K562 (cell line): ENCODE data around the gene FUT6. TPM values are rescaled to one million over a fixed set of nuclear protein-coding genes. Genes with fewer than 3 reads are reported as not detected.

ENCODE experiments used
- GABPA ChIP-seq: fragments of 200-800 bp; sonication (Bioruptor generic); conservative IDR thresholded peaks from 2 replicates; pipeline ENCODE4 v1.6.1; 2016; ENCODE audit warnings: low read depth, missing genetic modification characterization, missing compliant biosample characterization
- JUNB ChIP-seq: fragments of 450-650 bp; formaldehyde crosslinking; conservative IDR thresholded peaks from 2 replicates; pipeline ENCODE4 v1.4.0; 2020; ENCODE audit warnings: mild to moderate bottlenecking
- MYC ChIP-seq, 2 experiments: fragments of 250-450 bp in 1 of 2; sonication (Bioruptor Pico) in 1 of 2; IDR thresholded peaks; 2 replicates each; pipeline versions ENCODE4 v1.5.1 to v1.6.1; 2012 to 2021; ENCODE audit warnings: low read depth in 2 of 2, borderline replicate concordance in 1 of 2, improper control_type of control experiment in 1 of 2, low read length in 1 of 2, mild to moderate bottlenecking in 1 of 2, moderate library complexity in 1 of 2
- RHOXF2B ChIP-seq: fragments of 250-450 bp; sonication (Bioruptor Pico); conservative IDR thresholded peaks from 2 replicates; pipeline ENCODE4 v1.5.1; 2021
- SMAD4 ChIP-seq: fragments of 250-450 bp; sonication (Bioruptor Pico); conservative IDR thresholded peaks from 2 replicates; pipeline ENCODE4 v1.8.0; 2021; ENCODE audit warnings: inconsistent platforms, mild to moderate bottlenecking, moderate library complexity
- ZNF197 ChIP-seq: fragments of 200-800 bp; sonication (Bioruptor generic); IDR thresholded peaks from 2 replicates; pipeline ENCODE4 v1.6.1; 2016; ENCODE audit warnings: low read depth, missing genetic modification characterization, missing compliant biosample characterization
- ZNF551 ChIP-seq: fragments of 250-450 bp; sonication (Bioruptor Pico); IDR thresholded peaks from 2 replicates; pipeline ENCODE4 v1.5.0; 2021; ENCODE audit warnings: mild to moderate bottlenecking, moderate library complexity
- ZNF75A ChIP-seq: fragments of 450-650 bp; formaldehyde crosslinking; IDR thresholded peaks from 2 replicates; pipeline ENCODE4 v1.4.0; 2020; ENCODE audit warnings: mild to moderate bottlenecking
- polyA plus RNA-seq, 8 experiments: library from polyadenylated mRNA; depleted of rRNA in 4 of 8; stranded (reverse) in 5 of 8; unstranded in 3 of 8; fragments of >200 nt; fragmentation: Nextera tagmentation in 2 of 8; fragmentation: Illumina TruSeq in 1 of 8; extraction: Ambion mirVana in 2 of 8; extraction: Trizol in 1 of 8; gene quantifications; 2 replicates each; pipeline versions ENCODE4 v1.2.1 to v1.2.3, GENCODE V29; 2011 to 2014; ENCODE audit warnings: inconsistent platforms in 1 of 8, missing spikeins in 1 of 8
- total RNA-seq, 7 experiments: library from RNA; depleted of rRNA in 6 of 7; stranded (reverse); fragments of >200 nt in 6 of 7; fragmentation: Illumina TruSeq in 2 of 7; extraction: Trizol in 2 of 7; gene quantifications; 2 replicates each; pipeline versions ENCODE4 v1.2.1 to v1.2.3, GENCODE V29; 2011 to 2021; ENCODE audit warnings: low replicate concordance in 1 of 7
- TF ChIP-seq, protein P1 (sequence below): fragments of 250-450 bp; sonication (Bioruptor Pico); IDR thresholded peaks from 2 replicates; pipeline ENCODE4 v1.4.0; 2020; ENCODE audit warnings: mild to moderate bottlenecking, moderate library complexity
- TF ChIP-seq, protein P2 (sequence below): fragments of 250-450 bp; sonication (Bioruptor Pico); IDR thresholded peaks from 2 replicates; pipeline ENCODE4 v1.4.0; 2020
- TF ChIP-seq, protein P3 (sequence below): fragments of 250-450 bp; sonication (Bioruptor Pico); IDR thresholded peaks from 2 replicates; pipeline ENCODE4 v1.9.0; 2021; ENCODE audit warnings: mild to moderate bottlenecking, inconsistent platforms
- TF ChIP-seq, protein P4 (sequence below): sonication (generic); formaldehyde crosslinking; IDR thresholded peaks from 2 replicates; pipeline ENCODE4 v1.8.1; 2023; ENCODE audit warnings: mild to moderate bottlenecking, missing genetic modification reagents
- TF ChIP-seq, protein P5 (sequence below): fragments of 250-450 bp; sonication (Bioruptor Pico); IDR thresholded peaks from 2 replicates; pipeline ENCODE4 v1.8.0; 2022; ENCODE audit warnings: moderate library complexity, mild to moderate bottlenecking, inconsistent platforms
- TF ChIP-seq, protein P6 (sequence below): fragments of 200-800 bp; sonication (Bioruptor generic); IDR thresholded peaks from 2 replicates; pipeline ENCODE4 v1.6.1; 2017; ENCODE audit warnings: missing genetic modification characterization, missing compliant biosample characterization

The FUT6 gene
- total and polyA plus RNA-seq, 9 of the 15 experiments (the other 6 are each of a cell fraction or from before 2014, with no cell fraction given): 0.04 TPM; not detected in 8

DNA sequence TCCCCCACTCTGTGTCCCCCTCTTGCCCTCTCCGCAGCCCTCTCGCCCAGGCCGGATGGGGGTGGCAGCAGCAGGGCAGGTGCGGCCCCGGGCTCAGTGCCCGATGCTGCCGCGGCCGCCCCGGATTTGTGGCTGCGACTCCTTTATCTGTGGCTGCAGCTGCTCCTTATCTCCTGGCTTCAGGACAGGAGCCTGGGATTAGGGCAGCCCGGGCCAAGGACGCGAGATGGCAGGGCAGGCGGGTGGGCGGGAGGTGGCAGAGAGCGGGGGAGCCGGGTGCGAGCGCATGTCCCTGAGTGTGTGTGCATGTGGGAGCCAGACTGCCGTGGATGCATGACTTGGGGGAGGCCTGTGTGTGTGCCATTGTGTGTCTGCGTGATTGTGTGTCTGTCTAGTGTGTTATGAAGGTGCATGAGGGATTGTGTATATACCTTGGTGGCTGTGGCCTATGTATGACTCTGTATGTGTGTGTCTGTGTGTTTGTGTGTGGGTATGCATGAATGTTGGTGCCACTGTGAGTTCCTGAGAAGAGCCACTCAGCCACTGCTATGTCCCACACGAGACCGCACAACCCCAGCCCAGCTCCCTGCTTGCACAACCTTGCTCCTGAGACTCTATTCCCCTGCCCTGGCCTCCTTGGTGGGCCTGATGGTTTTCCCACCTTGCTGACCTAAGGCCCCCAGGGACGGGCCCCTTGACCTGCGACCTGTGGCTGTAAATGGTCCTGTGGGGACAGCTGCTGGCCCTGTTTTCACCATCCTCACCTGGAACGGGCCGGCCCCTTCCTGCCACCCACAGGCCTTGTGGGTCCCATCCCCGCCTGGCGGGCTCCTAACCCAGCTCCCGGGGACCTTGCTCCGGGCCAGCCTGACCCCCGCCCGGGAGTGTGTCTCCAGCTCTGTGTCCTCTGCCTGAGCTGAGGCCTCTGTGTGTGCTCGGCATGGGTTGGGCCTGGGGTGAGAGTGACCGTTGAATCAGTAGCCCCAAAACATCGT is 40.0 kb downstream of the FUT6 start (continued):
- TF ChIP-seq, protein P1, sequence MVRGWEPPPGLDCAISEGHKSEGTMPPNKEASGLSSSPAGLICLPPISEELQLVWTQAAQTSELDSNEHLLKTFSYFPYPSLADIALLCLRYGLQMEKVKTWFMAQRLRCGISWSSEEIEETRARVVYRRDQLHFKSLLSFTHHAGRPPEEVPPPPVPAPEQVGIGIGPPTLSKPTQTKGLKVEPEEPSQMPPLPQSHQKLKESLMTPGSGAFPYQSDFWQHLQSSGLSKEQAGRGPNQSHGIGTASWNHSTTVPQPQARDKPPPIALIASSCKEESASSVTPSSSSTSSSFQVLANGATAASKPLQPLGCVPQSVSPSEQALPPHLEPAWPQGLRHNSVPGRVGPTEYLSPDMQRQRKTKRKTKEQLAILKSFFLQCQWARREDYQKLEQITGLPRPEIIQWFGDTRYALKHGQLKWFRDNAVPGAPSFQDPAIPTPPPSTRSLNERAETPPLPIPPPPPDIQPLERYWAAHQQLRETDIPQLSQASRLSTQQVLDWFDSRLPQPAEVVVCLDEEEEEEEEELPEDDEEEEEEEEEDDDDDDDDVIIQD (CRISPR knock-in tag): no peak
- TF ChIP-seq, protein P2, sequence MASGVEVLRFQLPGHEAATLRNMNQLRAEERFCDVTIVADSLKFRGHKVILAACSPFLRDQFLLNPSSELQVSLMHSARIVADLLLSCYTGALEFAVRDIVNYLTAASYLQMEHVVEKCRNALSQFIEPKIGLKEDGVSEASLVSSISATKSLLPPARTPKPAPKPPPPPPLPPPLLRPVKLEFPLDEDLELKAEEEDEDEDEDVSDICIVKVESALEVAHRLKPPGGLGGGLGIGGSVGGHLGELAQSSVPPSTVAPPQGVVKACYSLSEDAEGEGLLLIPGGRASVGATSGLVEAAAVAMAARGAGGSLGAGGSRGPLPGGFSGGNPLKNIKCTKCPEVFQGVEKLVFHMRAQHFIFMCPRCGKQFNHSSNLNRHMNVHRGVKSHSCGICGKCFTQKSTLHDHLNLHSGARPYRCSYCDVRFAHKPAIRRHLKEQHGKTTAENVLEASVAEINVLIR: no peak
- TF ChIP-seq JUNB (CRISPR knock-in tag) (no peak), ZNF75A (no peak), GABPA (tag) (0 out of 2 replicates have a peak, but pooled peaks have one; percentile 35), ZNF197 (CRISPR knock-in tag) (peak; percentile 91), MYC (IDR thresholded peaks at IDR 0.05; ENCODE audit: low read depth, low read length) (peak; percentile 66), MYC (CRISPR knock-in tag; IDR thresholded peaks at IDR 0.05; ENCODE audit: borderline replicate concordance, low read depth) (no peak), ZNF551 (CRISPR knock-in tag) (no peak), RHOXF2B (CRISPR knock-in tag) (no peak; the same call in 1 of the 2 replicates), SMAD4 (peak; percentile 97)
- TF ChIP-seq, protein P3, sequence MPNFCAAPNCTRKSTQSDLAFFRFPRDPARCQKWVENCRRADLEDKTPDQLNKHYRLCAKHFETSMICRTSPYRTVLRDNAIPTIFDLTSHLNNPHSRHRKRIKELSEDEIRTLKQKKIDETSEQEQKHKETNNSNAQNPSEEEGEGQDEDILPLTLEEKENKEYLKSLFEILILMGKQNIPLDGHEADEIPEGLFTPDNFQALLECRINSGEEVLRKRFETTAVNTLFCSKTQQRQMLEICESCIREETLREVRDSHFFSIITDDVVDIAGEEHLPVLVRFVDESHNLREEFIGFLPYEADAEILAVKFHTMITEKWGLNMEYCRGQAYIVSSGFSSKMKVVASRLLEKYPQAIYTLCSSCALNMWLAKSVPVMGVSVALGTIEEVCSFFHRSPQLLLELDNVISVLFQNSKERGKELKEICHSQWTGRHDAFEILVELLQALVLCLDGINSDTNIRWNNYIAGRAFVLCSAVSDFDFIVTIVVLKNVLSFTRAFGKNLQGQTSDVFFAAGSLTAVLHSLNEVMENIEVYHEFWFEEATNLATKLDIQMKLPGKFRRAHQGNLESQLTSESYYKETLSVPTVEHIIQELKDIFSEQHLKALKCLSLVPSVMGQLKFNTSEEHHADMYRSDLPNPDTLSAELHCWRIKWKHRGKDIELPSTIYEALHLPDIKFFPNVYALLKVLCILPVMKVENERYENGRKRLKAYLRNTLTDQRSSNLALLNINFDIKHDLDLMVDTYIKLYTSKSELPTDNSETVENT (CRISPR knock-in tag): no peak
- TF ChIP-seq, protein P4, sequence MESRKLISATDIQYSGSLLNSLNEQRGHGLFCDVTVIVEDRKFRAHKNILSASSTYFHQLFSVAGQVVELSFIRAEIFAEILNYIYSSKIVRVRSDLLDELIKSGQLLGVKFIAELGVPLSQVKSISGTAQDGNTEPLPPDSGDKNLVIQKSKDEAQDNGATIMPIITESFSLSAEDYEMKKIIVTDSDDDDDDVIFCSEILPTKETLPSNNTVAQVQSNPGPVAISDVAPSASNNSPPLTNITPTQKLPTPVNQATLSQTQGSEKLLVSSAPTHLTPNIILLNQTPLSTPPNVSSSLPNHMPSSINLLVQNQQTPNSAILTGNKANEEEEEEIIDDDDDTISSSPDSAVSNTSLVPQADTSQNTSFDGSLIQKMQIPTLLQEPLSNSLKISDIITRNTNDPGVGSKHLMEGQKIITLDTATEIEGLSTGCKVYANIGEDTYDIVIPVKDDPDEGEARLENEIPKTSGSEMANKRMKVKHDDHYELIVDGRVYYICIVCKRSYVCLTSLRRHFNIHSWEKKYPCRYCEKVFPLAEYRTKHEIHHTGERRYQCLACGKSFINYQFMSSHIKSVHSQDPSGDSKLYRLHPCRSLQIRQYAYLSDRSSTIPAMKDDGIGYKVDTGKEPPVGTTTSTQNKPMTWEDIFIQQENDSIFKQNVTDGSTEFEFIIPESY (CRISPR knock-in tag): peak; percentile 83
- TF ChIP-seq, protein P5, sequence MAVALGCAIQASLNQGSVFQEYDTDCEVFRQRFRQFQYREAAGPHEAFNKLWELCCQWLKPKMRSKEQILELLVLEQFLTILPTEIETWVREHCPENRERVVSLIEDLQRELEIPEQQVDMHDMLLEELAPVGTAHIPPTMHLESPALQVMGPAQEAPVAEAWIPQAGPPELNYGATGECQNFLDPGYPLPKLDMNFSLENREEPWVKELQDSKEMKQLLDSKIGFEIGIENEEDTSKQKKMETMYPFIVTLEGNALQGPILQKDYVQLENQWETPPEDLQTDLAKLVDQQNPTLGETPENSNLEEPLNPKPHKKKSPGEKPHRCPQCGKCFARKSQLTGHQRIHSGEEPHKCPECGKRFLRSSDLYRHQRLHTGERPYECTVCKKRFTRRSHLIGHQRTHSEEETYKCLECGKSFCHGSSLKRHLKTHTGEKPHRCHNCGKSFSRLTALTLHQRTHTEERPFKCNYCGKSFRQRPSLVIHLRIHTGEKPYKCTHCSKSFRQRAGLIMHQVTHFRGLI (CRISPR knock-in tag): 0 out of 2 replicates have a peak, but pooled peaks have one; percentile 19
- TF ChIP-seq, protein P6, sequence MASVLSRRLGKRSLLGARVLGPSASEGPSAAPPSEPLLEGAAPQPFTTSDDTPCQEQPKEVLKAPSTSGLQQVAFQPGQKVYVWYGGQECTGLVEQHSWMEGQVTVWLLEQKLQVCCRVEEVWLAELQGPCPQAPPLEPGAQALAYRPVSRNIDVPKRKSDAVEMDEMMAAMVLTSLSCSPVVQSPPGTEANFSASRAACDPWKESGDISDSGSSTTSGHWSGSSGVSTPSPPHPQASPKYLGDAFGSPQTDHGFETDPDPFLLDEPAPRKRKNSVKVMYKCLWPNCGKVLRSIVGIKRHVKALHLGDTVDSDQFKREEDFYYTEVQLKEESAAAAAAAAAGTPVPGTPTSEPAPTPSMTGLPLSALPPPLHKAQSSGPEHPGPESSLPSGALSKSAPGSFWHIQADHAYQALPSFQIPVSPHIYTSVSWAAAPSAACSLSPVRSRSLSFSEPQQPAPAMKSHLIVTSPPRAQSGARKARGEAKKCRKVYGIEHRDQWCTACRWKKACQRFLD: peak; percentile 97
